HTERT RPE-1 (cell line): Measurements from ENCODE around the gene HMGCR.

Experiments
- in situ Hi-C: fragments of 300-500 bp; cut with MboI; formaldehyde crosslinking; loops from 4 replicates; pipeline ENCODE4 v1.14.3; 2020; ENCODE audit warnings: low sequenced_read_pairs

Gene HMGCR

GRCh38 chr5:75380099-75380498 is 43.1 kb downstream of the HMGCR start:
- in situ Hi-C loops = no loop called here

DNA sequence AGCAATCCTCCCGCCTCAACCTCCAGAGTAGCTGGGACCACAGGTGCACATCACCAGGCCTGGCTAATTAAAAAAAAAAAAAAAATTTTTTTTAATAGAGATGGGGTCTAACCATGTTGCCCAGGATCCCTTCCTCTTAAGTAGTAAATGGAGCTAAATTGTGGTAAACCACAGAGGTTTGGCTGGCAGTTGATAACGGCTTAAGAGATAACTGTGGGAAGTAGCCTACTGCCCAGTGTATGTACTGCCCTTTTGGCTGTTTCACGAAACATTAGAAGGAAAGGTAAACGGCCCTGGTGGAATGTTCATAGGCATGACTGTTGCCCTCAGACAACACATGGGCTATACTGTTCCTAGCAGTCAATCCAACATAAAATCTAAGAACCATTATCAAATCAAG is 44.4 kb downstream of the HMGCR start:
- in situ Hi-C loops = no loop called here

GRCh38 chr5:75384218-75384617 is 47.2 kb downstream of the HMGCR start:
- in situ Hi-C loops = no loop called here

GRCh38 chr5:75387806-75388205 is 50.8 kb downstream of the HMGCR start:
- in situ Hi-C loops = no loop called here

- in situ Hi-C loops = no loop called here
These were observed 52.4 kb downstream of the HMGCR start for GRCh38 chr5:75389430-75389829.

DNA sequence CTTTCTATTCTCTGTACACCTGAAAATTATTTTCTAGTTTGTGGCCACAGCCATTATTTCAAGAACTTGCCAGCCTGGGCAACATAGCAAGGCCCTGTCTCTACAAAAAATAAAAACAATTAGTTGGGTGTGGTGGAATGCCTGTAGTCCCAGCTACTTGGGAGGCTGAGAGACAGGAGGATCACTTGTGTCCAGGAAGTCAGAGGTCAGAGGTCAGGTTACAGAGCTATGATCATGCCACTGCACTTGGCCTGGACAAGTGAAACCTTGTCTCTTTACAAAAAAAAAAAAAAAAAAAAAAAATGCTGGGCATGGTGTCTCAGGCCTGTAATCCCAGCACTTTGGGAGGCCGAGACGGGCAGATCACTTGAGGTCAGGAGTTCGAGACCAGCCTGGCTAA is 58.3 kb downstream of the HMGCR start:
- in situ Hi-C loops = no loop called here

DNA sequence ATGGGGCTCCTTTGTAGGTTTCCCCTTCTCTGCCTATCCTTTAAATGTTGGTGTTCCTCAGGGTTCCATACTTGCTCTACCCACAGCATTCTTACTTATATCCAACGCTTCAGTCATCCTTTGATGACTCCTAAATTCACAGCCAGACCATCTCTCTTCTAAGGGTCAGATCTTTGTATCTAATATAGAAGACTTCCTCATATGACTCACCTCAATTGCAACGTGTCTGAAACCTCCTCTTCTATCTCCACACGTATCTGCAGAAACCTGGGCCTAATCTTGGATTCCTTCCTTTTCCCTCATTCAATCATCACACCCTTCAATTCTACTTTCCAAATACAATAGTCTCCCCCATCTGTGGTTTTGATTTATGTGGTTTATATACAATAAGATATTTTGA is 68.3 kb downstream of the HMGCR start:
- in situ Hi-C loops = no loop called here
